Measurements from ENCODE around the gene SPNS1. TPM values are rescaled to one million over a fixed set of nuclear protein-coding genes. Genes with fewer than 3 reads are reported as not detected.

Gene SPNS1
- total RNA-seq, 1 donor from 2014 or later = 11.6 TPM

DNA sequence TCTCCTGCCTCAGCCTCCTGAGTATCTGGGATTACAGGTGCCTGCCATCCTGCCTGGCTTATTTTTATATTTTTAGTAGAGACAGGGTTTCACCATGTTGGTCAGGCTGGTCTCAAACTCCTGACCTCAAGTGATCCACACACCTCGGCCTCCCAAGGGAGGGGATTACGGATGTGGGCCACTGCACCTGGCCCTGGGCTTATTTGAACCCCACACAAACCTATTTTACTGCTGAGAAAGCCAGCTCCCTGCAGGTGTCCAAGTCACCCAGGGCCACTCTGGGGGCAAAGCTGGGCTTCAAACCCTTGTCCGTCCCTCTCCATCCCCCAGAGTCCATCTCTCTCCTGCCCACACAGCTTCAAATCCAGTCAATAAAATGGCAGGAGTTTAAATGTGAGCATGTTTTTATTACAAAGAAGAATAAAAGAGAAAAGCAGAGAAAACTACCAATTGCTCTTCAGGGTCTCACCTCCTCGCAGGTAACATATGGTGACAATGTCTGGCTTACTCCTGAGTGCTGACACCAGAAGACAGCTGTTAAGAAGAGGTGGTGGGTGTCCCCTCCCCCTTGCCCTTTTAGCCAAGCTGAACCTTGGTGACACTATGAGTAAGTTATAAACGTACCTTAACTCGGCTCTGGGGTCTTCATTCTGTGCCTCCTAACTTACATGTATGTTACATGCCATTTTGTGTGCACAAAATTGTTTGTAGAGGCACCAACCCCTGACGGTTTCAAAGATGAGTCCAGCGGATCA lies 55.7 kb downstream of the SPNS1 start:
- H3K4me2 ChIP-seq = no peak overlapping the region
- H3K4me1 ChIP-seq = peaks cover 8% of the 10 kb centered on the region
- Mint-ChIP-seq H3K36me3 (no peaks in the 10 kb centered on the region), H3K9me3 (no peaks in the 10 kb centered on the region), H3K27ac (no peak overlapping the region), H3K4me1 (peaks cover 12% of the 10 kb centered on the region), H3K4me3 (no peak overlapping the region), H3K27me3 (ENCODE audit: insufficient read depth, low read depth) (peaks cover 6% of the 10 kb centered on the region)
- H2AFZ ChIP-seq (replicated peaks) = no peak overlapping the region
- H3K9ac ChIP-seq = no peak overlapping the region
- no peak for DNase-seq (ENCODE audit: low spot score)
- no peaks in the 10 kb centered on the region for H3K27me3 ChIP-seq
- H3F3A ChIP-seq (ENCODE audit: low read depth) = no peaks in the 10 kb centered on the region
- TF ChIP-seq EZH2 (IDR thresholded peaks at IDR 0.05) (no peak), EZH2phosphoT487 (IDR thresholded peaks at IDR 0.05) (no peak)
- TF ChIP-seq, protein P1, sequence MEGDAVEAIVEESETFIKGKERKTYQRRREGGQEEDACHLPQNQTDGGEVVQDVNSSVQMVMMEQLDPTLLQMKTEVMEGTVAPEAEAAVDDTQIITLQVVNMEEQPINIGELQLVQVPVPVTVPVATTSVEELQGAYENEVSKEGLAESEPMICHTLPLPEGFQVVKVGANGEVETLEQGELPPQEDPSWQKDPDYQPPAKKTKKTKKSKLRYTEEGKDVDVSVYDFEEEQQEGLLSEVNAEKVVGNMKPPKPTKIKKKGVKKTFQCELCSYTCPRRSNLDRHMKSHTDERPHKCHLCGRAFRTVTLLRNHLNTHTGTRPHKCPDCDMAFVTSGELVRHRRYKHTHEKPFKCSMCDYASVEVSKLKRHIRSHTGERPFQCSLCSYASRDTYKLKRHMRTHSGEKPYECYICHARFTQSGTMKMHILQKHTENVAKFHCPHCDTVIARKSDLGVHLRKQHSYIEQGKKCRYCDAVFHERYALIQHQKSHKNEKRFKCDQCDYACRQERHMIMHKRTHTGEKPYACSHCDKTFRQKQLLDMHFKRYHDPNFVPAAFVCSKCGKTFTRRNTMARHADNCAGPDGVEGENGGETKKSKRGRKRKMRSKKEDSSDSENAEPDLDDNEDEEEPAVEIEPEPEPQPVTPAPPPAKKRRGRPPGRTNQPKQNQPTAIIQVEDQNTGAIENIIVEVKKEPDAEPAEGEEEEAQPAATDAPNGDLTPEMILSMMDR (IDR thresholded peaks at IDR 0.05) = no peak
- H3K79me2 ChIP-seq (ENCODE audit: low read depth) = no peaks in the 10 kb centered on the region
- H3K4me3 ChIP-seq = no peak overlapping the region
- H3K36me3 ChIP-seq = no peaks in the 10 kb centered on the region
- no peaks in the 10 kb centered on the region for H4K20me1 ChIP-seq (ENCODE audit: low read depth)
- H3K27ac ChIP-seq = no peak overlapping the region
- no peaks in the 10 kb centered on the region for H3K9me3 ChIP-seq (ENCODE audit: low read depth)

Other genes starting within 250 kb of the SPNS1 start
- 2.8 TPM in 1 of 2 replicates, not detected in the other for gene NPIPB9, start 223.0 kb upstream of the SPNS1 start, total RNA-seq (ENCODE audit: low replicate concordance)
- gene ATXN2L, start 151.8 kb upstream of the SPNS1 start, total RNA-seq (ENCODE audit: low replicate concordance) = 21.4 and 61.0 TPM in 2 replicates
- 74.0 and 131 TPM in 2 replicates for gene TUFM, start 128.4 kb upstream of the SPNS1 start, total RNA-seq (ENCODE audit: low replicate concordance)
- 12.4 and 30.6 TPM in 2 replicates for gene SH2B1, start 110.9 kb upstream of the SPNS1 start, total RNA-seq (ENCODE audit: low replicate concordance)
- 1.6 and 8.2 TPM in 2 replicates for gene ATP2A1, start 96.3 kb upstream of the SPNS1 start, total RNA-seq (ENCODE audit: low replicate concordance)
- 9.1 and 22.0 TPM in 2 replicates for gene RABEP2, start 49.5 kb upstream of the SPNS1 start, total RNA-seq (ENCODE audit: low replicate concordance)
- 0.15 TPM in 1 of 2 replicates, not detected in the other for gene CD19, start 42.8 kb upstream of the SPNS1 start, total RNA-seq (ENCODE audit: low replicate concordance)
- 33.2 and 58.4 TPM in 2 replicates for gene NFATC2IP, start 23.8 kb upstream of the SPNS1 start, total RNA-seq (ENCODE audit: low replicate concordance)
- 2.9 TPM in 1 of 2 replicates, not detected in the other for gene LAT, start 10.3 kb downstream of the SPNS1 start, total RNA-seq (ENCODE audit: low replicate concordance)